ENCODE results near the gene ATP11A.

Gene ATP11A

DNA sequence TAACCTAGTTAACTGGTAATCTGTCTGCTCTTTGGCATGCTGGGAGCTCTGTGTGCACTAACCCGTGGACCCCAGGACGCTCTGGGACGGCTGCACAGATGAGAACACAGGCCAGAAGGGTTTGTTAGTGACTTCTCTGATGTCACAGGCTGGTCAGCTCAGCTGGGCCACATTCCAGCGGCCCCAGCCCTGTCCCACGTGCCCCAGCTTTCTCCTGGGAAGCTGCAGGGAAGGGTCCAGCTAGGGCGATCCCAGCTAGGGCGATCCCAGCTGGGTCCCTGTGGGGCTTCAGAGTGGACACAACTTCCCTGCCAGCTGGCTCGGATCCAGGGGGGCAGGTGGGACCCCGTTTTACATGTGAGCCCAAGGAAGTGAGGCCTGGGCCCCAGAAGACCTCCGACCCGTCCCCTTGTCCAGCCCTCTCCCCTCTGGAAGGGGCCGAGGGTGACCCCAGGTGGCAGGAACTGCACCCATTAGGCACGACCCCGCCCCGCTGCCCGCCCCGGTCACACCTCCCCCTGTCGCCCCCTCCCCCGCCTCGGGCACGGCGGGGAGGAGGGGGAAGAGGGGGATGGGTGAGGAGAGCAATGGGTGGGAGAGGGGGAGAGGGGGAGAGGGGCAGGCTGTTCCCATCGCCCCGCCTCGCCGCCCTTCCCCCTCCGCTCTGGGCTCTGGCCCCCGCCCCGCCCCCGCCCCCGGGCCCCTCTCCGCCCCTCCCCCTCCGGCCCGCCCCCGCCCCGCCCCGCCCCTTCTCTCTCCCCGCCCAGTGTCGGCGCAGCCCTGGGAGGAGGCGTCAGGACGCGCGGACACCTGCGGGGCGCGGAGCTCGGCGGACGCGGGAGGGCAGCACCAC lies 204.0 kb downstream of the ATP11A start:
- TF ChIP-seq, protein P1, sequence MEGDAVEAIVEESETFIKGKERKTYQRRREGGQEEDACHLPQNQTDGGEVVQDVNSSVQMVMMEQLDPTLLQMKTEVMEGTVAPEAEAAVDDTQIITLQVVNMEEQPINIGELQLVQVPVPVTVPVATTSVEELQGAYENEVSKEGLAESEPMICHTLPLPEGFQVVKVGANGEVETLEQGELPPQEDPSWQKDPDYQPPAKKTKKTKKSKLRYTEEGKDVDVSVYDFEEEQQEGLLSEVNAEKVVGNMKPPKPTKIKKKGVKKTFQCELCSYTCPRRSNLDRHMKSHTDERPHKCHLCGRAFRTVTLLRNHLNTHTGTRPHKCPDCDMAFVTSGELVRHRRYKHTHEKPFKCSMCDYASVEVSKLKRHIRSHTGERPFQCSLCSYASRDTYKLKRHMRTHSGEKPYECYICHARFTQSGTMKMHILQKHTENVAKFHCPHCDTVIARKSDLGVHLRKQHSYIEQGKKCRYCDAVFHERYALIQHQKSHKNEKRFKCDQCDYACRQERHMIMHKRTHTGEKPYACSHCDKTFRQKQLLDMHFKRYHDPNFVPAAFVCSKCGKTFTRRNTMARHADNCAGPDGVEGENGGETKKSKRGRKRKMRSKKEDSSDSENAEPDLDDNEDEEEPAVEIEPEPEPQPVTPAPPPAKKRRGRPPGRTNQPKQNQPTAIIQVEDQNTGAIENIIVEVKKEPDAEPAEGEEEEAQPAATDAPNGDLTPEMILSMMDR (IDR thresholded peaks at IDR 0.05; ENCODE audit: low read depth, low read length, missing control alignments), result no peak
- no peak for DNase-seq (ENCODE audit: low read depth)
- H3K4me3 ChIP-seq (ENCODE audit: low read depth, low read length), result no peak overlapping the region

DNA sequence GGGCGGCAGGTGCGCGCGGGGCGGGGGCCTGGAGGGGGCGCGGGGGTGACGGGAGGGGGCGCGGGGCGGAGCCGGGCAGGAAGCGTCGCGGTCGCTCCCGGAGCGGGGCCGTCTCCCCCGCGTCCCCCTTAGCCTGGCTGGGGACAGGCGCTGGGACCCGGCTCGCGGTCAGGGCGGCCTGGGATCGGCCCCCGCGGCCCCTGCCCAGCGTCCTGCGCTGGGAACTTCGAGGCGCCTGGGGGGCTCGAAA lies 204.5 kb downstream of the ATP11A start:
- peak overlapping the region; percentile 16; the same call in 1 of the 2 replicates for H3K4me3 ChIP-seq (ENCODE audit: low read depth, low read length)
- no peak for DNase-seq (ENCODE audit: low read depth)
- TF ChIP-seq, protein P1 (IDR thresholded peaks at IDR 0.05; ENCODE audit: low read depth, low read length, missing control alignments), result no peak

DNA sequence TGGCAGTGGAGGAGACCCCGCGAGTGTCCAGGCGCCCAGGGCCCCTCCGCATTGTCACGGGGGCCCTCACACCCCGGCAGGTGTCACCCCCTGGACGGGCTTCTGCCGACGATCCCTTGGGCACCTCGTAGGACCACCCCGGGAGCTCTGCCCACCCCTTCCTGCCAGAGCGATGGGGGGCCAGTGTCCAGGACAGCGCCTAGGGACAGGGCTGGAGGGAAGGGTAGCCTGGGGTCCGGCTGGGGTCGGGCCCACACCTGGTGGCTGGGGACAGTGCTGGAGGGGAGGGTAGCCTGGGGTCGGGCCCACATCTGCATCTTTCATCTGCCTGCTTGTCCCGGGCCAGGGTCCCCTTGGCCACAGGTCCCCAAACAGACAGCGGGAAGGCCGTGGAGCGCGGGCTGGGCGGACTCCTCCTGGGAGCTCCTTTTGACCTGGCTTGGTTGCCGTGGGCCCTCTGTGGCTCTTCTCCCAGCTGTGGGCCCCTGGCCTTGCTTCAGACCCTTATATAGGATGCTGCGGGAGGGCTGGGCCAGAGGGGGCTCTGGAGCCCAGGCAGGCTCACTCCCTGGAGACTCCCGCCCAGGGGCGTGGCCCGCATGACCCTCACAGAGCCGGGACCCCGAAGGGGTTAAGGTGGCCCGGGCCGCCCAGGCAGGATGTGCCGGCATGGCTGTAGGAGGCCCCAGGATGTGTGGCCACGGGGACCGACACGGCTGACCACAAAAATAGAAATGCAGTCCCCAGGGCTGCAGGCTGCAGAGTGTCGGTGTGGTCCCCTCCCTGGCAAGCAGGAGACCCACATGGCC lies 205.0 kb downstream of the ATP11A start:
- TF ChIP-seq, protein P1 (IDR thresholded peaks at IDR 0.05; ENCODE audit: low read depth, low read length, missing control alignments), result no peak
- peak overlapping the region; percentile 16; the same call in 1 of the 2 replicates for H3K4me3 ChIP-seq (ENCODE audit: low read depth, low read length)
- DNase-seq (ENCODE audit: low read depth), result no peak

DNA sequence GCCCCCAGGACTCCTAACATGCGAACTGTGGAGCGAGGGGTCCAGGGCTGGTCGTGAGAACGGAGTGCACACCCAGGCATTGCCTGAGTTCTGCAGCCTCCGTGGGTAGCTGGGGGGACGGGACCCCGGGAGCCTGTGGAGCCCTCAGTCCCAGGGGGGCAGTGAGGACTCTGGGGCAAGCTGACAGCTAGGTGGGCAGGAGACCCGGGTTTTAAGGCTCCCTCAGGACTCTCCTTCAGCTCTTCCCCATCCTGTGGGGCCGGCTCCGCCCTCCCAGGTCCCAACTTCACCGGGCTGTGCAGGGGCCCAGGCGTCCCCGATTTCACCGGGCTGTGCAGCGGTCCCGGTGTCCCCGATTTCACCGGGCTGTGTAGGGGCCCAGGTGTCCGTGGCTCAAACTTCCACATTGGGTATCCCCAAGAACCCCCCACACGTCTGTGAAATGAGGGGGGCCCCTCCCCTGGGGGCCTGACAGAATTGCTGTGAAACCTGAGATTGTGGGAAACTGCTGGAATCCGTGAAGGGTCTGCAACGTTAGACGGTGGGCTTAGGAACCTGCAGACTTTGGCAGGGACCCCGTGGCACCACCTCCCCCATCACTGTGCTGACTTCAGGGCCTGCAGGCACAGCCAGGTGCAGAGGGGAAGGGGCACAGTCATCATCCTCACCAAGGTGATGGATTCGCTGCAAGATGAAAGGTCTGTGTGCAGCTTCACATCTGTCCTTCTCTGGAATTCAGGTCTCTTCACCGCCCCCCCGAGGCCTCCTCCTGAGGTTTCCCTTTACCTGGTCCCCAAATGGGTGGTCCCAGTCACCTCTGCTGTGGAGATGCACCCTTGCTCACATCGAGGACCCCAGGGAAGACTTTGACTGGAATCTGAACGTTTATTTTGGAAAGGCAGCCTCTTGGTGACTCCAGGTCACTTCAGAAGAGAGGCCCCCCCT lies 206.0 kb downstream of the ATP11A start:
- TF ChIP-seq, protein P1 (IDR thresholded peaks at IDR 0.05; ENCODE audit: low read depth, low read length, missing control alignments), result no peak
- no peak overlapping the region for H3K4me3 ChIP-seq (ENCODE audit: low read depth, low read length)
- DNase-seq (ENCODE audit: low read depth), result no peak

DNA sequence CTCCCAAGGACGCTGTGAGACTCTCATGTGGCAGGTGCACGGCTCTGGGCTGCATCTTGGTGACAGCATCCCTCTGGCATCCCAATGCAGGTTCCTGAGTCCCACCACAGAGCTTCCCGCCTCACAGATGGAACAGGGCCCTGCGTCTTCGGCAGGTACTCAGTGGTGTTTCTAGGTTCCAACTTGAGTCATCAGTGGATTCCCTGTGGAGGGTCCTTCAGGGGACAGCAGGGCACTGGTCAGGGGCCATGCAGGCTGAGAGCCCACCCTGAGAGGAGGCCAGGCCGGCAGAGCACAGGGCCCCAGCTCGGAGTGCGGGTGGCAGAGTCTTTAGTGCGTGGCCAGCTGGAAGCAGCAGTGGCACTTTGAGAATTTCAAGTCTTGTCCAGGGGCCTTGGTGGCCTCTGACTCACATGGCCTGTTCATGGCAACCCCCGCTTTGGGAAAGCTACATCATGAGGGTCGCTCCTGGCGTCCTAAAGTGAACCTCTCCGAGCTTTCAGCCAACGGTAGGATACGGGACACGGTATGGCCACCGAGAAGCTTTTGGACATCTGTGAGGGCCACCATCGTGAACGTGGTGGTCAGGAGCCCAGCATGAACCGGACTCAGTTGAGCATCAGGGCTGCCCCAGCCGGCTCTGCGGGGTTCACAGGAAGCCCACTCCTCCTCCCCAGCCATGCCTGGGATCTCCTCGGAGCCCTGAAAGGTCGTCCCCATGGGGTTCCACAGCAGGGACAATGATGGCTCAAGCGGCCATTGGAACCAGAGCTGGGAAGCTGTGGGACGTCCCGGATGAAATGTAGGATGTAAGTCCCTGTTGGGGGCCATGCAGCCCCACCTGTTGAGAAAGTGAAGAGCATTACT lies 207.1 kb downstream of the ATP11A start:
- H3K4me3 ChIP-seq (ENCODE audit: low read depth, low read length), result no peak overlapping the region
- no peak for DNase-seq (ENCODE audit: low read depth)
- TF ChIP-seq, protein P1 (IDR thresholded peaks at IDR 0.05; ENCODE audit: low read depth, low read length, missing control alignments), result no peak

DNA sequence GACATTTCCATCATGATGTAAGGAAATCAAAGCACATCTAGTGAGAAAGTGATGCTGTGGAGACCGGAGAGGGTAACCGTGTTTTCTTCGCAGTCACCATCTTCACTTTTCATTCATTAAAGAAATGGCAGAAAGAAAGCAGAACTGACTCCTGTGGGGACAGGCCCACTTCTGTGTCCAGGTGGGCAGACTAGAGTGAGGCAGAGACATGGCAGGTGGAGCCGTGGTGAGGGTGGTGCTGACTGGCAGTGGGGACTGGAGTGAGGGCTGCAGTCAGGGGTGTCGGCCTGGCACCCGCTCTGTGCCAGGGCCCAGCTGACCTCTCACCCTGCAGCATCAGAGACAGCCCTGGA lies 207.7 kb downstream of the ATP11A start:
- TF ChIP-seq, protein P1 (IDR thresholded peaks at IDR 0.05; ENCODE audit: low read depth, low read length, missing control alignments), result no peak
- no peak for DNase-seq (ENCODE audit: low read depth)
- no peak overlapping the region for H3K4me3 ChIP-seq (ENCODE audit: low read depth, low read length)
